Activated CD8-positive, alpha-beta memory T cell treated with anti-CD3 and anti-CD28 coated beads, Interleukin-2, amount 50 U/mL, for 1 hour (primary cell): ENCODE data around the gene SLC6A6.

Experiments used
- DNase-seq: peaks from one replicate; pipeline ENCODE4 v3.0.0-alpha.2; 2020; ENCODE audit errors: extremely low read depth

SLC6A6 gene

GRCh38 chr3:14470461-14470860, 68.1 kb downstream of the SLC6A6 start:
- no peak for DNase-seq

- no peak for DNase-seq
Measured at GRCh38 chr3:14471016-14471415, 68.6 kb downstream of the SLC6A6 start.

GRCh38 chr3:14471690-14472089, 69.3 kb downstream of the SLC6A6 start:
- DNase-seq = no peak

GRCh38 chr3:14472471-14473351, 70.3 kb downstream of the SLC6A6 start:
- DNase-seq = no peak

- DNase-seq = no peak
Measured at GRCh38 chr3:14473411-14473891, 71.0 kb downstream of the SLC6A6 start.

GRCh38 chr3:14474363-14475081, 72.1 kb downstream of the SLC6A6 start:
- no peak for DNase-seq

GRCh38 chr3:14475621-14476020, 73.2 kb downstream of the SLC6A6 start:
- no peak for DNase-seq

- DNase-seq = no peak
Measured at GRCh38 chr3:14476583-14477265, 74.3 kb downstream of the SLC6A6 start.

- DNase-seq = no peak
Measured at GRCh38 chr3:14477311-14477935, 75.0 kb downstream of the SLC6A6 start.

GRCh38 chr3:14478956-14479550, 76.6 kb downstream of the SLC6A6 start:
- no peak for DNase-seq

GRCh38 chr3:14479591-14479990, 77.2 kb downstream of the SLC6A6 start:
- no peak for DNase-seq

- no peak for DNase-seq
Measured at GRCh38 chr3:14480207-14481017, 78.0 kb downstream of the SLC6A6 start.

- DNase-seq = no peak
Measured at GRCh38 chr3:14481018-14481645, 78.7 kb downstream of the SLC6A6 start.

GRCh38 chr3:14481646-14482036, 79.2 kb downstream of the SLC6A6 start:
- DNase-seq = no peak

GRCh38 chr3:14482271-14482721, 79.9 kb downstream of the SLC6A6 start:
- no peak for DNase-seq

GRCh38 chr3:14483286-14483685, 80.9 kb downstream of the SLC6A6 start:
- DNase-seq = no peak

GRCh38 chr3:14484741-14485140, 82.3 kb downstream of the SLC6A6 start:
- no peak for DNase-seq

- DNase-seq = no peak
Measured at GRCh38 chr3:14485981-14486380, 83.6 kb downstream of the SLC6A6 start.

GRCh38 chr3:14486460-14486859, 84.1 kb downstream of the SLC6A6 start:
- DNase-seq = no peak

GRCh38 chr3:14487086-14487485, 84.7 kb downstream of the SLC6A6 start:
- no peak for DNase-seq
